HUDEP-2 (cell line): Measurements from ENCODE around the gene FAF1.
A peak's percentile ranks its signal among the peaks of the same experiment; 100 is the strongest.

ENCODE experiments used
- DNase-seq, 76 experiments: peaks; one replicate each; lab custom pipeline; 2025; ENCODE audit not compliant: unreplicated experiment in 76 of 76; lab: John Stamatoyannopoulos, UW

Gene FAF1

GRCh38 chr1:50521703-50522102, 438.4 kb downstream of the FAF1 start:
- no peak for DNase-seq

GRCh38 chr1:50517488-50517887, 442.6 kb downstream of the FAF1 start:
- DNase-seq, result no peak

GRCh38 chr1:50516056-50516455, 444.0 kb downstream of the FAF1 start:
- DNase-seq, result no peak

DNA sequence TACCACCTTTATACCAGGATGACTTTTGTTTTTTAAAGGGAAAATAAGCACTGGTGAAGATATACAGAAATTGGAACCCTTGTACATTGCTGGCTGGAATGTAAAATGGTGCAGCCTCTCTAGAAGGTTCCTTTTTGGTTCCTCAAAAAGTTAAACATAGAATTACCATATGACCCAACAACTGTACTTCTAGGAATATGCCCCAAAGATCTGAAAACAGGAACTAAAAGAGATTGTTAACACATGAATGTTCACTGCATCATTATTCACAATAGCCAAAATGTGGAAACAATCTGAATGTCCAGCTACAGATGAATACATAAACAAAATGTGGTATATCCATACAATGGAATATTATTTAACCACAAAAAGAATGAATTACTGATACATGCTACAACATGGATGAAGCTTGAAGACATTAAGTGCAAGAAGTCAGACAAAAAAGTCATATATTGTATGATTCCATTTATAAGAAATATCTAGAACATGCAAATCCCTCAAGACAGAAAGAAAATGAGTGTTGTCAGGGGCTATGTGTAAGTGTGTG, 452.0 kb downstream of the FAF1 start:
- no peak for DNase-seq

GRCh38 chr1:50505427-50505826, 454.6 kb downstream of the FAF1 start:
- DNase-seq, result no peak

GRCh38 chr1:50503515-50503914, 456.6 kb downstream of the FAF1 start:
- DNase-seq, result no peak

GRCh38 chr1:50502147-50502546, 457.9 kb downstream of the FAF1 start:
- no peak for DNase-seq

GRCh38 chr1:50497007-50497406, 463.1 kb downstream of the FAF1 start:
- no peak for DNase-seq

GRCh38 chr1:50493710-50494109, 466.4 kb downstream of the FAF1 start:
- no peak for DNase-seq

GRCh38 chr1:50492142-50492541, 467.9 kb downstream of the FAF1 start:
- DNase-seq, result no peak

GRCh38 chr1:50491142-50491541, 468.9 kb downstream of the FAF1 start:
- DNase-seq, result no peak

DNA sequence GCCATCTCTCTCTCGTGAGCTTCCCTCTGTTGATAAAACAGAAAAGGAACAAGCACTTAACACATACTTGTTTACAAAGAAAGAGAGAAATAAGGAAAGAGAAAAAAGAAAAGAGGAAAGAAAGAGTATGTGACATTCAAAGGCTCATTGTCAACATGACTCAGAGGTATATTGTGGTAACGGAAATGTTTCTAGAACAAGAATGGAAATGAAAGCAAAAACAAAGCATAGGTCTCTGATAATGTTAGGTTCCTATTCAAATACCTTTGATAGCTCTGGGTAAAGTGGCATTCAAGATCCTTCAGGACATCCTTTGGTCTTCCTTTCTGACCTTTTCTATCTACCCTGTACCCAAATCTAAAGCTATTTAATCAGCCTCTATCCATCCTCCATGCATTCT, 469.4 kb downstream of the FAF1 start:
- DNase-seq, result no peak

DNA sequence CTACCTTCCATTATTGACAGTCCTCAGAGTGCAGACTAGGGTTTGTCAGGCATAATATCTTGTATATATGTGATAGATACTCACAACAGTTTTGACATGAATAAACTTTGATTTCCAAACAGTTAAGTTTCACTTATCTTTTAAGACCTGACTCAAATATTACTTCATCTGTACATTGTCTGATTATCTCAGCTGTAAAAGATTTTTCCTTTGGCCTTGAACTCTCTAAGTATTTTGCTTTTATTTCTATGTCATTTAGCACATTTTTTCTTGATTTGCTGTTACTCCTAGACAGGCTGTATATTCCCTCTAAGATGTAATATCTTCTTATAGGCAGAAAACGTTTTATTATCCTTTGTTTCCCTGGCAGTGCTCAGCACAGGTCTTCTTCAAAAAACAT, 471.2 kb downstream of the FAF1 start:
- DNase-seq, result no peak

- no peak for DNase-seq
Observed at GRCh38 chr1:50488356-50488755, 471.7 kb downstream of the FAF1 start.

GRCh38 chr1:50487725-50488124, 472.3 kb downstream of the FAF1 start:
- no peak for DNase-seq

DNA sequence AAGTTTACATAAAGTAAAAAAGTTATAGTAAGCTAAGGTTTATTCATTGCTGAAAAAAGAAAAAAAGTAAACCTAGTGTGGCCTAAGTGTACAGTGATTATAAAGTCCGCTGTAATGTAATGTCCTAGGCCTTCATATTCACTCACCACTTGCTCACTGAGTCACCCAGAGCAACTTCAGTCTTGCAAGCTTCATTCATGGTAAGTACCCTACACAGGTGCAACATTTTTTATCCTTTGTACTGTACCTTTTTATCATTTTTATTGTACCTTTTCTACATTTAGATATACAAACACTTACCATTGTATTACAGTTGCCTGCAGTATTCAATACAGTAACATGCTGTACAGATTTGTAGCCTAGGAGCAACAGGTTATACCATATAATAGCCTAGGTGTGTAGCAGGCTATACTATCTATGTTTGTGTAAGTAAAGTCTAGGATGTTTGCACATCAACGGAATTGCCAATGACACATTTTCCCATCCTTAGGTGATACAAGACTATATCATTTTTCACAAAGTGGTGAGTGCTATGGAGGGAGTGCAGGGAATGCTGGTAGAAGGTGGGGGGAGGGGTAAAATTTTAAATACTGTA, 478.8 kb downstream of the FAF1 start:
- no peak for DNase-seq

DNA sequence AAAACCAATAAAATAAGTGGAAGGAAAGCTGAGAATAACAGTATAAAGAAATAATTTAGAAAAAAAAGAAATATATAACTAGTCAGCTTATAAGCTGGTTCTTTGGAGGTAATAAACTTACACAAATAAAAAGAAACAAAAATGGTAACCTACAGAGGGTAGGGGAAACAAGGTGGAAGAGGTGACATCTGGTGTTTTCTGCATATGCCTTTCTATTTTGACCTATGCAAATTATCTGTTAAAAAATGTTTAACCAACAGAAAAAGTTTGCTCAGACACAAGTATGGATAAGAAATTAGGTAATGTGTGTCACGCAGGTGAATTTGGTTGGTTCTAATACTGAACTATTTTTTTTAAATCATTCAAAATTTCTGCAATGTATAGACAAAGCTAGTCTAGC, 483.3 kb downstream of the FAF1 start:
- DNase-seq, result no peak

GRCh38 chr1:50474859-50475809, 484.9 kb downstream of the FAF1 start:
- DNase-seq, result no peak

GRCh38 chr1:50473513-50473912, 486.6 kb downstream of the FAF1 start:
- DNase-seq, result no peak

DNA sequence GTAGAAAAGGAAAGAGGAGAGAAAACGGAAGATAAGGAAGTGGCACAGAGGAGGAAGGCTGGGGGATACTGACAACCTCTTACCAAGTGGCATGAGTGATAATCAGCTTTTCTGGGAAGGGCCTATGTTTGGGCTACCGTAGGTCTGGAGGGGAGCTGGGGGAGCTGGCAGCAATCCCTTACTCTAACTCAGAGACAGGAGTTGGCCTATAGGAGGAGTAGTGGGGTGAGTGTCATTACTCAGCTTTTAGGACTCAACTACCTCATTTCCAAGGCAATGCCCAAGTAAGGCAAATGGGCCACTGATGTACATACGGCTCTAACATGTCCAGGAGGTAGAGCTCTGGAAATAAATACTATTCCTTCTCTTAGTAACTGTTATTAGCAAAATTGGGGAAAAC, 488.1 kb downstream of the FAF1 start:
- peak in 2 of 76 experiments; percentile 4 to 12 for DNase-seq

DNA sequence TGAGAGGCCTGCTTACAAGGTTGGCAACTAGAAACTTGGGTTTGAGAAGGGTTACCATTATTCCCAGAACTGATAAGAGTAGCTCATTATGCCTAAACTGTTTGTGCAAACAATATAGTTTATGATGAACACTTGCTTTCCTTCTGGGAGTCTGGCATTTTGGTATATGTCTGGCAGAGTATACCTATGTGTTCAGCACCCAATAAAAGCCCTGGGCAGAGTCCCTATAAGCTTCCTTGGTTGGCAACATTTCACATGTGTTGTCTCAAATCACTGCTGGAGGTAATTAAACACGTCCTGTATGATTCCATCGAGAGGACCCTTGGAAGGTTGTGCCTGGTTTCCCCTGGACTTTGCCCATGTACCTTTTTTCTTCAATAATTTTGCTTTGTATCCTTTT, 497.1 kb downstream of the FAF1 start:
- no peak for DNase-seq

DNA sequence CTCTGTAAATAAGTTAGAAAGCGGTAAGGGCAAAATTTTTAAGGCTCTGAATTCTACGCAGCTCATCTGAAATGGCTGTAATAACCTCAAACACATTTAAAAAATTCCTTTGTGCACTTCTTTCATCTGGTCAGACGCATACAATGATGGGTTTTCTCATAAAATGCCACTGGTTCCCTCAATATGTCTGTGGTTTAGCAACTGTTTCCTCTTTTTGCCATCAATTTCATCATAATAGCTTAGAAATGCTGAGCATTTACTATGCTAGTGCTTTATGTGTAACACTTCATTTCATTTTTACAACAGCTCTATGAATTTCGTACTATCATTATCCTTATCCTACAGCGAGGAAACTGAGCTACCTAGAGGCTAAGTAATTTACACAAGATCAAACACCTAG, 501.6 kb downstream of the FAF1 start:
- DNase-seq, result no peak
